ENCODE results near the gene TSPAN6.

The TSPAN6 gene, protein sequence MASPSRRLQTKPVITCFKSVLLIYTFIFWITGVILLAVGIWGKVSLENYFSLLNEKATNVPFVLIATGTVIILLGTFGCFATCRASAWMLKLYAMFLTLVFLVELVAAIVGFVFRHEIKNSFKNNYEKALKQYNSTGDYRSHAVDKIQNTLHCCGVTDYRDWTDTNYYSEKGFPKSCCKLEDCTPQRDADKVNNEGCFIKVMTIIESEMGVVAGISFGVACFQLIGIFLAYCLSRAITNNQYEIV

GRCh38 chrX:100636321-100636991 is at the start of gene TSPAN6:
TSS of gene TSPAN6 (minus strand) at chrX:100636806. CDS start at chrX:100636694, 112 bp downstream.
- peak; percentile 72 for DNase-seq

GRCh38 chrX:100685997-100686305 is 49.3 kb upstream of the TSPAN6 start:
- DNase-seq, result no peak

- peak; percentile 57 for DNase-seq
Observed at GRCh38 chrX:100685284-100685996, 48.8 kb upstream of the TSPAN6 start.

DNA sequence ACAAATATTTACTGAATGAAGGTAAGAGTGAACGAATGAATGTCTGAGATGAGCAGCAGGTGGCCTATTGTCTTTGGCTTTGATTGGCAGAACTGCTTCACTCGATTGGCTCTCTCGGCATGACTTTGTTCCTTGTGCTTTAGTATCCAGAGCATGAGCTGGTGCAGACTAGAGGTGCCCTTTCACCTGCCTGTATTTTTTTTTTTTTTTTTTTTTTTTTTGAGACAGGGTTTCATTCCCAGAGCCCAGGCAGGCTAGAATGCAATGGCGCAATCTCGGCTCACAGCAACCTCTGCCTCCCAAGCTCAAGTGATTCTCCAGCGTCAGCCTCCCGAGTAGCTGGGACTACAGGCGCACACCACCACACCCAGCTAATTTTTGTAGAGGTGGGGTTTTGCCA is 46.3 kb upstream of the TSPAN6 start:
- DNase-seq, result no peak

DNA sequence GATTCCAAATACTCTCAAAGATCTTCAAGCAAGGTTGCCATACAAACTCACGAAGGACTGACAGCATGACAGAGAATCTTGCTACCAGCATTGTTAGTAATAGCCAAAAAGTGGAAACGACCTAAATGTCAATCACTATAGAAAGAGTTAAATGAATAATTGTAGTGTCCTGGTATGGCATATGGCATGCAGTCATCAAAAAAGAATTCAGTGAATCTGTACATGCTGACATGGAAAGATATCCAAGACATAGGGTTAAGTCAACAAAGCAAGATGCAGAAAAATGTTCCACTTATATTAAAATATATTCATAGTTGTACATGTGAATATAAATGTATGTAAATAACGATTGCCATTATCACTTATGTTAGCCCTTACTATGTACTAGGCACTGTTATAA is 45.0 kb upstream of the TSPAN6 start:
- DNase-seq, result no peak

- DNase-seq, result no peak
Observed at GRCh38 chrX:100680756-100681155, 44.1 kb upstream of the TSPAN6 start.

- DNase-seq, result no peak
Observed at GRCh38 chrX:100677611-100678181, 41.1 kb upstream of the TSPAN6 start.

- DNase-seq, result peak; percentile 1
Observed at GRCh38 chrX:100674705-100675104, 38.1 kb upstream of the TSPAN6 start.

- DNase-seq, result no peak
Observed at GRCh38 chrX:100673397-100673953, 36.9 kb upstream of the TSPAN6 start.

DNA sequence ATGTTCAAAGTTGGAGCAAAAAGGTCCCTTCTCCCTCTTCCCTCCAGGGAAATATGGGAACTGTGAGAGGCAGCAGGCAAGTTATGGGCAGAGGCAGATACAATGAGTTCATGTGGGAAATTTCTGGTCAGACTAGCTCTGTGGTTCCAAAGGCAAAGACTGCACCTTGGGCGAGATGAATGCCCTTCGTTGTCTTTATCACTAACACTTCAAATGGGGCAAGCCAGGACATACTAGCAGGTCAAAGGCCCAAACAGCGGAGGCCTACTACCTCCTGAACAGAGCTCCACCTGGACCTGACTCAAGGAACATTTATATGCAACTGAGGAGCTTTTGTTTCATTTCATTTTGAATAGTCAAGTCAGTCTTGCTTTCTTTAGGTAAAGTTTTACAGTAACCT is 36.4 kb upstream of the TSPAN6 start:
- DNase-seq, result no peak

- no peak for DNase-seq
Observed at GRCh38 chrX:100663642-100664041, 27.0 kb upstream of the TSPAN6 start.

DNA sequence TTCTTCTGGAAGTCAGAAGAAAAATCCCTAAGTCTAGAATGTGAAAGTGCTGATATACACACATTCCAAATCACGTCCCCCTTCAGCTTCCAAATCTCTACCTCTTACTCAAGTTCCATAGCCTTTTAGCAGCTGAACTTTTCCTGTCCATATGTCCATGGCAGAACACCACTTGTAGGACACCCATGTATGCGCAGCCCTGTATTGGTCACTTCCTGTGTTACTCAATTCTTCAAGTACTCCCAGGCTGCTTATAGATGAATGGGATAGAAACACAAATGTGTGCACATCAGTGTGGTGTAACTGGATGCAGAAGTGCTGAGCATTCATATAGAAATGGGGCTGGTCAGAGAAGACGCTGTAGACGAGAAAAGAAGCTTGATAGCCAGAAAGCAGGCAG is 26.2 kb upstream of the TSPAN6 start:
- DNase-seq, result no peak

DNA sequence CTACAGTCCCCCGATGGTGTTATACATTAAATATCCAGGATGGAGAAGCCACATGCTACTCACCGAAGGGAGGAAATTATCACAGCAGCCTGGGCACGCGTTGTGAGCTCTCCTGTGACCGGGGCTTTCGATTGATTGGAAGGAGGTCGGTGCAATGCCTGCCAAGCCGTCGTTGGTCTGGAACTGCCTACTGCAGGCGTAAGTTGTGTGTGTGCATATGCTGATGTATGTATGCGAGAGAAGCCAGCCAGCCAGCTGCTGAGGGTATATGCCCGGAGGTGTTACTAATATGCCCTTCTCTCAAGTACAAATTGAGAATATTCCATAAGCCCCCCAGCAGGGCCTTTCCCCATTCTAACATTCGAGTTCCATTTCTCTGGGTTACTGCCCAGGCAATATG is 25.6 kb upstream of the TSPAN6 start:
- DNase-seq, result no peak

DNA sequence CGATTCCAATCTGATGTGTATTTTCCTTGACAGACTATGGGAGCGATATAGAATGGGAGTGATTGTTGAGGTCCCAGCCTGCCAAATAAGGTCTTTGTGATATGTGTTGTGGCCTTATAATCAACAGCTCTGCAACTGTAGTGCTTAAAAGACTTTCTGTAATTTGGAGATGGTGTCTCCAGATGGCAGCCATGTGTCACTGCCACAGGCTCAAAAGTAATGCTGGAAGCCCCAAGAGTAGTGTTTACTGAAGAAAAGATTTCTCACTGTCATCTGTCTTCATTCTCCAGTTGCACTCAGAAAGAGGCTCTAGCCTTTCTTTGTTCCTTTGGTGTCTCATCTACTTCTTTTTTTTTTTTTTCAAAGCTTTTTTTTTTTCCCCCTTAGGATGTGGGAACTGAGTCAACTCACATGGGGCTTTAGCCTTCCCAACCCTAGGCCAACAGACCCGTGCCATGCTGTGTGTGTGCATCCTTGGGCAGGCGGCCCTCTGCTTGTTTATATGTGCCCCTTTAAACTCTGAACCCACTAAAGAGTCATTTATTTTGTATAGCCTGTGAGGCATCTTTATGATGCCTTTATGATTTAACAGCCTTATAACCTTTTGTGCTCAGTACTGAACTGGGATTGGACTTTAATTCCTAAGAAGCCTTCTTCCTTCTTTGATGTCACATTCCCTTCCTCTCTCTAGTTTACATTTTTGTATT is 23.0 kb upstream of the TSPAN6 start:
- no peak for DNase-seq

DNA sequence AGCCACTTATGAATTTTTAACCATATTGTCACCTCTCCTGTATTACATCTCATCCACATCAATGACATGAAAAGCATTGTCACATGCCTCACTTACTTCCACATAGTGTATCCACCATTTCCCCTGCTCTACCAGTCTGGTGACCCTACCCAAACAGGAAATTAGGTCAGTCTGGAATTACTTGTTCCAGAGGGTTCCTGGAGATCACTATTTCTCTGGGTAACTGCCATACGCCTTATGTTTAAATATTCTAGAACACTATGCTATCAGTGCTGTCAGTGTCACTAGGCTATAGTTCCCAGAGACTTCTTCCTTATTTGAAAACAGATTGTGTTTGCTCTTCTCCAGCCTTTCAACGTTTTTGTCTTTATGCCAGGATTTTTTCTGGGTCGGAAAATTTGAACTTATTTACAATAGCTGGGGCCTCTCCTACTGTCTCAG is 22.4 kb upstream of the TSPAN6 start:
- DNase-seq, result no peak

GRCh38 chrX:100654261-100654660 is 17.7 kb upstream of the TSPAN6 start:
- no peak for DNase-seq

- no peak for DNase-seq
Observed at GRCh38 chrX:100652266-100652665, 15.7 kb upstream of the TSPAN6 start.

GRCh38 chrX:100650841-100651240 is 14.2 kb upstream of the TSPAN6 start:
- no peak for DNase-seq

- DNase-seq, result no peak
Observed at GRCh38 chrX:100649550-100650356, 13.1 kb upstream of the TSPAN6 start.

- no peak for DNase-seq
Observed at GRCh38 chrX:100648458-100649417, 12.1 kb upstream of the TSPAN6 start.

GRCh38 chrX:100647739-100648138 is 11.1 kb upstream of the TSPAN6 start:
- DNase-seq, result no peak

Data from CD4-positive, alpha-beta T cell treated with Interleukin-4 for 4 hours (primary cell).